DND-41 (cell line): ENCODE results near the gene SMTN.

Source experiments
- ATAC-seq: fragments of 200-7000 bp; cut with Tn5 transposase; 3 replicates; pipeline ENCODE4 v1.9.1; 2021; ENCODE audit warnings: low read depth; ENCODE audit not compliant: insufficient read depth
- DNase-seq: peaks from one replicate; pipeline ENCODE4 v3.0.0-alpha.2; 2020
- H2AFZ ChIP-seq: 2 replicates; pipeline ENCODE4 v1.6.0; 2012; ENCODE audit warnings: low read depth, low read length
- H3K27ac ChIP-seq: 2 replicates; pipeline ENCODE4 v1.5.1; 2012; ENCODE audit warnings: low read length, inconsistent platforms
- H3K27me3 ChIP-seq: fragments of 200-600 bp; sonication (generic); 2 replicates; pipeline ENCODE4 v1.6.0; 2012; ENCODE audit warnings: low read length, mild to moderate bottlenecking, inconsistent platforms; ENCODE audit not compliant: insufficient read depth, poor library complexity
- H3K36me3 ChIP-seq: 2 replicates; pipeline ENCODE4 v1.5.1; 2012; ENCODE audit warnings: low read length, inconsistent platforms; ENCODE audit not compliant: insufficient read depth
- H3K4me1 ChIP-seq: 2 replicates; pipeline ENCODE4 v1.5.1; 2012; ENCODE audit warnings: mild to moderate bottlenecking, low read length; ENCODE audit not compliant: insufficient read depth
- H3K4me2 ChIP-seq: 2 replicates; pipeline ENCODE4 v1.6.0; 2012; ENCODE audit warnings: mild to moderate bottlenecking, moderate library complexity, low read length, inconsistent platforms; ENCODE audit not compliant: insufficient read depth
- H3K4me3 ChIP-seq, 2 experiments: fragments of 200-600 bp in 1 of 2; shearing (Covaris generic) in 1 of 2; 2 replicates each; pipeline ENCODE4 v1.5.1; 2012 to 2016; ENCODE audit warnings: inconsistent platforms in 2 of 2, low read length in 2 of 2, mild to moderate bottlenecking in 2 of 2, low read depth in 1 of 2, moderate library complexity in 1 of 2
- H3K79me2 ChIP-seq: 2 replicates; pipeline ENCODE4 v1.6.0; 2012; ENCODE audit warnings: low read length, inconsistent platforms; ENCODE audit not compliant: insufficient read depth
- H3K9ac ChIP-seq: 2 replicates; pipeline ENCODE4 v1.6.0; 2012; ENCODE audit warnings: low read depth, mild to moderate bottlenecking, inconsistent platforms, low read length, moderate library complexity
- H3K9me3 ChIP-seq: 2 replicates; pipeline ENCODE4 v1.5.1; 2012; ENCODE audit warnings: low read length, moderate library complexity, mild to moderate bottlenecking, inconsistent platforms; ENCODE audit not compliant: insufficient read depth, severe bottlenecking
- H4K20me1 ChIP-seq: 2 replicates; pipeline ENCODE4 v1.6.0; 2012; ENCODE audit warnings: low read length; ENCODE audit not compliant: insufficient read depth
- CTCF ChIP-seq: IDR thresholded peaks from 2 replicates; pipeline ENCODE4 v1.5.1; 2012; ENCODE audit warnings: borderline replicate concordance, low read length, moderate library complexity, mild to moderate bottlenecking; ENCODE audit not compliant: poor library complexity, severe bottlenecking; ENCODE audit errors: extremely low read depth
- EZH2 ChIP-seq: IDR thresholded peaks from 3 replicates; pipeline ENCODE4 v1.6.1; 2012; ENCODE audit warnings: borderline replicate concordance, low read depth, mild to moderate bottlenecking, moderate library complexity, low read length, inconsistent platforms; ENCODE audit not compliant: severe bottlenecking

Gene SMTN

DNA sequence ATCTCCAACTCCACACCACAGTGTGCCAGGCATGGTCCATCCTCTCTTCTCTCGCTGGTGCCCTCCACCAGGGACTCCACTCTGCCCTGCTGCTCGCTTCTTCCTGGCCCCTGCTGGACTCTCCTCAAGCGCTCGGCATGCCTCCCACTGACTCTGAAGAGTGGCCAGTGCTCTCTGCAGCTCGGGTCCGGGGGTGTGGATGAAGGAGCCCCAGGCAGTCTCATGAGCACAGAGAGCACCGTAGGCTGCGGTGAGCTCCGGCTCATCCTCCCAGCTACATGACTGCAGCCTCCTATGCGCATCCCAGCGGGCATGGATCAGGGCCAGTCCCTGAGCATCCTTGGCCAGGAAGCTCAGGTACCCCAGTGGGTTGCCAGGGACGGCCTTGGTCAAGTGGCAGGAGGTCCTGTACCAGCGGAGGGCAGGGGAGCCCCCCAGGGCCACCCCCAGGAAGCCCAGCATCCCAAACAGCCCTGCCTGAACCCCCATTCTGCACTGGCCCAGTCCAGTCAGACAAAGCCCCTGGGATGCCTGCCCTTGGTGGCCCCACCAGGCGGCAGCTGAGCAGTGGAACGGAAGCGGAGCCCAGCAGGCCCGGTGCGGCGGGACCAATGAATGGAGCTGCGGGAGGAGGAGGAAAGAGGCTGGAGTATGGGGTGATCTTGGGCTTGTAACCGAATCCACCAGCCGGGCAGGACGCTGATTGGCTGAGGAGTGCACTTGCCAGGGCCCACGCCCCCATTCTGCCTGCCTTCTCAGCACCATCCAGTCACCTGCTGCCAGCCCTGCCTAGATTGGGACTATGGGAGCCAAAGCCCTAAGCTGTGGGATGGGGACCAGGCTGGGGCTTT, 59.0 kb downstream of the SMTN start, which contains the start of gene PLA2G3:
Gene PLA2G3 (minus strand): TSS at position 643 of the 851 bp plus-strand sequence. CDS start 154 bp downstream, at position 489.
- Histone ChIP-seq H3K27me3 (no peaks in the 10 kb centered on the region), H3K4me1 (no peaks in the 10 kb centered on the region), H3K9ac (no peak within 1 kb of the TSS), H2AFZ (no peak within 1 kb of the TSS), H3K4me3 (no peak within 1 kb of the TSS), H4K20me1 (no peaks in the 10 kb centered on the region), H3K9me3 (no peaks in the 10 kb centered on the region), H3K4me2 (no peak within 1 kb of the TSS), H3K27ac (no peak within 1 kb of the TSS), H3K36me3 (no peaks in the 10 kb centered on the region), H3K79me2 (no peaks in the 10 kb centered on the region)
- no peak for DNase-seq
- ATAC-seq = no peak
- no peak for TF ChIP-seq CTCF

GRCh38 chr22:31140746-31141145, 59.6 kb downstream of the SMTN start:
- DNase-seq = no peak
- Histone ChIP-seq H2AFZ (no peak overlapping the region), H3K4me3 (no peak overlapping the region), H3K27me3 (no peaks in the 10 kb centered on the region), H3K4me1 (no peaks in the 10 kb centered on the region), H3K79me2 (no peaks in the 10 kb centered on the region), H3K9ac (no peak overlapping the region), H3K27ac (no peak overlapping the region), H3K9me3 (no peaks in the 10 kb centered on the region), H3K4me2 (no peak overlapping the region), H3K36me3 (no peaks in the 10 kb centered on the region), H4K20me1 (no peaks in the 10 kb centered on the region)
- ATAC-seq = no peak
- TF ChIP-seq CTCF (no peak), EZH2 (no peak)

DNA sequence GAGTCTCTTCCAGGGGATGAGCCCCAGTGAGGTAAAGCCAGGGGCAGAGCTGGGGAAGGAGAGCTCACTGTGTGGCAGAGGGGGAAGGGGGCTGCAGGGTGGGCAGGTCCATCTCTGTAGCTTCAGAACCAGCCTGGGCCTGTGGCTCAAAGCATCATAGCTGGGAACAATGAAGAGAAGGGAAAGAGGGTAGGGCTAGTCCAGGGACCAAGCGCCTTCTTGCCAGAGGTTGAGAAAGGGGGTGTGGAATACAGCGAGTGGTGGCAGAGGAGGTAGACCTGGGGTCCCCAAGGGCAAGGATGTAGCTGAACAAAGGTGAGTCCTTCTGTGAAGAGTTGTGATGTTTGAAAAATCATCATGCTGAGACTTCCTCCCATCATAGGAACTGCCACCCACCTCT, 60.4 kb downstream of the SMTN start:
- ATAC-seq = no peak
- no peak overlapping the region for H3K4me2 ChIP-seq
- no peaks in the 10 kb centered on the region for H3K4me1 ChIP-seq
- no peaks in the 10 kb centered on the region for H3K9me3 ChIP-seq
- H3K79me2 ChIP-seq = no peaks in the 10 kb centered on the region
- no peaks in the 10 kb centered on the region for H3K27me3 ChIP-seq
- no peak overlapping the region for H3K27ac ChIP-seq
- no peak overlapping the region for H3K4me3 ChIP-seq
- no peaks in the 10 kb centered on the region for H4K20me1 ChIP-seq
- no peak overlapping the region for H3K9ac ChIP-seq
- H2AFZ ChIP-seq = no peak overlapping the region
- H3K36me3 ChIP-seq = no peaks in the 10 kb centered on the region
- DNase-seq = no peak
- no peak for TF ChIP-seq EZH2
- TF ChIP-seq CTCF = no peak
